ENCODE results near the gene CYP20A1.
A peak's percentile ranks its signal among the peaks of the same experiment; 100 is the strongest.
"Not testable (repeated sequence)": the region's sequence is repeated elsewhere in the genome, so short reads cannot be mapped to it uniquely, and the experiment has no call there.

The CYP20A1 gene

GRCh38 chr2:203286532-203286931 lies 47.7 kb downstream of the CYP20A1 start:
- DNase-seq: no peak

- DNase-seq: no peak
Observed at GRCh38 chr2:203301667-203302066, 62.8 kb downstream of the CYP20A1 start.

DNA sequence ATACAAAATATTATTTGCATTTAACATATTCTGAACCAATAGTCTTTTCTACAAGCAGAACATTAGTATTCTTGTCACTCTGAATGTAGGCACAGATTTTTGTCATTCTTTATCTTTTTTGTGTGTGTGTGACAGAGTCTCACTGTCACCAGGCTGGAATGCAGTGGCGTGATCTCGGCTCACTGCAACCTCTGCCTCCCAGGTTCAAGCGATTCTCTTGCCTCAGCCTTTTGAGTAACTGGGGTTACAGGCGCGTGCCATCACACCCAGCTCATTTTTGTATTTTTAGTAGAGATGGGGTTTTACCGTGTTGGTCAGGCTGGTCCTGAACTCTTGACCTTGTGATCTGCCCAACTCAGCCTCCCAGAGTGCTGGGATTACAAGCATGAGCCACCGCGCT lies 63.8 kb downstream of the CYP20A1 start:
- not testable (repeated sequence) for DNase-seq

GRCh38 chr2:203310688-203311436 lies 72.0 kb downstream of the CYP20A1 start:
- no peak for DNase-seq

DNA sequence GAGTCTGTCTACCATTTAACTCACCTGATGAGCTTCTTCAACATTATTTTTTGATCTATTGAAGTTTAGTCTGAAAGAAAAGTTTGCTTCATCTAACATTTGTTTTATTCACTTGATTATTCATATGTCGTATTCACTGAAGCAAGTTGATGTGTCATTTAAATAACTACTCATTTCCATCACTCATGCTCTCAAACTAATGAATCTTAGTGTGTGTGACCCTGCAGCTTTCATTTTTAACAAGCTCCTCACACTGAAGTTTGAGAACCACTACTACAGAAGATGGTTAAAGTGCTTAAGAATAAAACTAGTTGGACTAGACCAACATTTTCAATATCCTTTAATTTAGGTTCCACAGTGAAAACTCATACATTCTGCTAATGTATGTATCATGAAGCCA lies 87.5 kb downstream of the CYP20A1 start:
- no peak for DNase-seq

- DNase-seq: no peak
Observed at GRCh38 chr2:203327582-203327900, 88.7 kb downstream of the CYP20A1 start.

DNA sequence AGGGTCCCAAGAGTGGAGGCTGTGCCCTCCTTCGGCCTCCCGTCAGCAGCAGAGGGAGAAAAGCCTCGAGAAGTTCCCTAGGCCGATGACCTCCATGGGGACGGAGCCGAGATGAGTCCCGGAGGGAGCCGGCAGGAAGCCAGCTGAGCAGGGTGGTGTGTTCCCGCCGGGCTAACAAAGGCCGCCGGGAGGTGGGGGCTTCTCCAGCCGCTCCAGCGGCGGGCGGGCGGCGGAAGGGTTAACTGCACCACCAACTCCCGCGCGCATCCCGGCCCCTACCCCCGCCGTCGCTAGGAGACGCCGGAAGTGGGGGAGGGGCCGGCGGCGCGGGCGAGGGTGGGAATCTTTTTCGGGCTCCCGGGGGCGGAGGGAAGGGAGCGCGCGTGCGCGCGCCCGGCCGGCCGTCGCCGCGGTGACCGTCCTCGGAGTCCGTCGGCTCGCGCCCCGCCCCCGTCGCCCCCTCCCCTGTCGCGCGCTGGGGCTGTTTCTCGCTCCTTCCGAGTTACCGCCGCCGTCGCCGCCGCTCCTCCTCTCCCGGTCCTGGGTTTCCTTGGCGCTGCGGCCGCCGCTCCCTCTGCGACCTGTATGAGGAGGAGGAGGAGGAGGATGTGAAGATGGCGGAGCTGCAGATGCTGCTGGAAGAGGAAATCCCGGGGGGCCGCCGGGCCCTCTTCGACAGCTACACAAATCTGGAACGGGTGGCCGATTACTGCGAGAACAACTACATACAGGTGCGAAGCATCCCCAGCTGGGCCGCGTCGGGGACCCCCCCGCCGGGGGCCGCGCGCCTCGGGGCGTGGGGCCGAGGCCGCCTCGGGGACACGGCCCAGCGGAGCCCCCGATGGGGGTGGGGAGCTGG lies 89.3 kb downstream of the CYP20A1 start, which contains the start of gene ABI2:
ABI2 (plus strand) TSS at position 494 of the 859 bp plus-strand sequence; CDS start at position 615, 121 bp downstream.
- peak; percentile 61 for DNase-seq

GRCh38 chr2:203328760-203329540 lies 90.1 kb downstream of the CYP20A1 start:
- peak; percentile 54 for DNase-seq

GRCh38 chr2:203330434-203330833 lies 91.6 kb downstream of the CYP20A1 start:
- DNase-seq: no peak

DNA sequence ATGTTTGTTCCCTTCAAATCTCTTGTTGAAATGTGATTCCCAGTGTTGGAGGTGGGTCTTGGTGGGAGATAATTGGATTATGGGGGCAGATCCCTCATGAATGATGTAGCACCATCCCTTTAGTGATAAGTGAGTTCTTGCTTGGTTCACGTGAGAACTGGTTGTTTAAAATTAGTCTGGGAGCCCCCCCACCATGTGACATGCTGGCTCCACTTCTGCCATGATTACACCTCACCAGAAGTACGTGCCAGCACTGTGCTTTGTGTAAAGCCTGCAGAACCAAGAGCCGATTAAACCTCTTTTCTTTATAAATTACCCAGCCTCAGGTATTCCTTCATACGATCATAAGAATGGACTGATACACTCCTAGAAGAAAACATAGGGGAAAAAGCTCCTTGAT lies 99.5 kb downstream of the CYP20A1 start:
- no peak for DNase-seq

DNA sequence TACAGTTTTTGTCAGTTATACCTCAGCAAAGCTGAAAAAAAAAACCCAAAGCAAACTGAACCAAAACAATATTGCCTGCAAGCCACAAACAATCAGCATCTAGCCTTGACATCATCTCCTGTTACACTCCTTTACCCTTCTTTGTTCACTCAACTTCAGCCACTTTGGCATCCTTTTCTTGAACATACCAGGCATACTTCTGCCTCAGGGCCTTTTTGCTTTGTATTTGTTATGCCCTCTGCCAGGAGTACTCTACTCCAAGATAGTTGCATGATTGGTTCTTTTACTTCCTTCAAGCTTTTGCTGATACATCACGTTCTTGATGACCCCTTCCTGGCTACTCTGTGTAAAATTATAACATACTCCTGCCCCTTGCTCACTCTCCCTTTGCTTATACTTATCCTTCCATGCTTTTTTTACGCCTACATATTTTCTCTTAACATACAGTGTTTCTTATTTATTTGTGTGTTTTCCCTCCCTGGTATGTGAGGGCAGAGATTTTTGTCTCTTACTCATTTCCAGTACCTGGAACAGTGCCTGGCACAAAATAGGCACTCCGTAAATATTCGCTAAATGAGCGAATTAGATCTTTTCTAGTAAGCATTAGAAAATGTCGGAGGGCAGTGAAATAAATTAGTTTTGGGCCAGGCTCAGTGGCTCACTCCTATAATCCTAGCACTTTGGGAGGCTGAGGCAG lies 102.1 kb downstream of the CYP20A1 start:
- DNase-seq: no peak

DNA sequence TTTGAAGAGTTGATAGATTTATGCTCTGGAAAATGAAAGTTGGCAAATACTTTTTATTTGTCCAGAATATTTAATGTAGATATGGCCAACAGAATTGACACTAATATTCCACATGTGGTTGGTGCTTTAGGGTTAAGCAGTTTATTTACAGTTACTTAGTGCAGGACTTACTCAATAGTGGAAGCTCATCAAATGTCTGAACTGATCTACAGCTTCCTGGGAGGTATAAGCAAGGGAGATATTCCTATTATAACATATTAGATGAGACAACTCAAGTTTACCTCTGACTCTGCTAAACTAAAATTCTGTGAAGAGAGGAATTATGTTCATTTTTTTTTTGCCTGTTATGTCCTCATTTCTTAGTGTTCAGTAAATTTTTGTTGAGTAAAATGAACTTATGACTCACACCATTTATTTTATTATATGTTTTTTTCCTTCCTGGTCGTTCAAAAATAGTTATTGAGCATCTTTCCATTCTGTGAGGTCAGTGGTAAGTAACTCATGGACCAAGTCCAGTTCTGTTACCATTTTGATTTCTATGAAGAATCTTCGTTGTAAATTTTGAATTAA lies 103.0 kb downstream of the CYP20A1 start:
- DNase-seq: no peak

GRCh38 chr2:203342374-203342773 lies 103.6 kb downstream of the CYP20A1 start:
- not testable (repeated sequence) for DNase-seq

DNA sequence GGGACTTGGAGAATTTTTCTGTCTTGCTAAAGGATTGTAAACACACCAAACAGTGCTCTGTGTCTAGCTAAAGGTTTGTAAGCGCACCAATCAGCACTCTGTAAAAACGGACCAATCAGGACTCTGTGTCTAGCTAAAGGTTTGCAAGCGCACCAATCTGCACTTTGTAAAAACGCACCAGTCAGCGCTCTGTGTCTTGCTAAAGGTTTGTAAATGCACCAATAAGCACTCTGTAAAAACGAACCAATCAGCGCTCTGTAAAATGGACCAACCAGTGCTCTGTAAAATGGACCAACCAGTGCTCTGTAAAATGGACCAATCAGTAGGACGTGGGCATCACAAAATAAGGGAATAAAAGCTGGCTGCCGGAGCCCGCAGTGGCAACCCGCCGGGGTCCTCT lies 105.8 kb downstream of the CYP20A1 start:
- DNase-seq: no peak

DNA sequence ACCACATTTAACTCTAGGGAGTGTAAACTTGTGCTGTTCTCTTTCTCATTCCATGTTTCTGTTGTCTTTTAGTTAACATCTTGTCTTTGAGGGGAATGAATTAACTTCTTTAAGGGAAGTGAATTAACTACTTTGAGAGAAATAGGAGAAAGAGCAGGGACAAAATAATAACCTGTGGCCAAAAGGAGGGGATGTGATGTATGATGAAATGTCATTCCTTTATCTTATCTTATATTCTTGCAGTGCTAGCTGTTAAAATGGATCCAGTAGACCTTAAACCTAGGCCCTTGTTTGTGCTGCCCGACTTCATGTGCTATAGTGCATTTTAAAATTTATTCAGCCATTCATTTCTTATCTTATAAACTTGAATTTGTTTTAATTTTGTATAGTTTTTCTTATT lies 107.8 kb downstream of the CYP20A1 start:
- no peak for DNase-seq

DNA sequence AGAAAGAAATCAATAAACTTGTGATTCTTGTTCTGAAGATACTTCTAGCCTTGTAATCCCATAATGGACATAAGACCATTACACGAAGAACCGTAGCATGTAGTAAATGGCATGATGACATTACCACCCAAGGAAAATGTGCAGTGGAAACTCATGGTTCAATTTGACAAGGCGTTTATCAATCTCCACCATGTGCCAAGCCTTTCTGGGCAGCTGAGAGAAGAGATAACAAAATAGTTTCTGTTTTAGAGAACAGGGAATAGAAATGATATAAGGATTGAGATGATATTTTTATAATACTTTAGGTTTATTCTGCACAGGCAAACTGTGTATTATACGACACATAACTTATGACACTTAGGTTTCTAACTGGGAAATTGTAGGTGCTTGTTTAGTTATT lies 108.6 kb downstream of the CYP20A1 start:
- no peak for DNase-seq

- no peak for DNase-seq
Observed at GRCh38 chr2:203352604-203353255, 113.9 kb downstream of the CYP20A1 start.

GRCh38 chr2:203354966-203355365 lies 116.1 kb downstream of the CYP20A1 start:
- DNase-seq: no peak
